MM.1S (cell line): ENCODE measurements around the gene SLX4IP.

ENCODE experiments used
- DNase-seq: peaks from one replicate; pipeline ENCODE4 v3.0.0-alpha.2; 2015
- H2AFZ ChIP-seq: fragments of 300-600 bp; sonication (generic); 2 replicates; pipeline ENCODE4 v1.6.0; 2016; ENCODE audit warnings: antibody characterized with exemption, low read length
- H3F3A ChIP-seq: fragments of 300-600 bp; sonication (generic); 2 replicates; pipeline ENCODE4 v1.6.1; 2016; ENCODE audit warnings: mild to moderate bottlenecking, antibody characterized with exemption, low read length, moderate library complexity, mixed read lengths; ENCODE audit not compliant: insufficient read depth
- H3K27ac ChIP-seq: fragments of 300-600 bp; sonication (generic); 2 replicates; pipeline ENCODE4 v1.5.1; 2016; ENCODE audit warnings: mild to moderate bottlenecking, low read length
- H3K27me3 ChIP-seq: fragments of 300-600 bp; sonication (generic); replicated peaks from 2 replicates; pipeline ENCODE4 v1.6.0; 2016; ENCODE audit warnings: low read length; ENCODE audit not compliant: insufficient read depth
- H3K36me3 ChIP-seq: fragments of 300-600 bp; sonication (generic); replicated peaks from 2 replicates; pipeline ENCODE4 v1.6.1; 2016; ENCODE audit warnings: mild to moderate bottlenecking, low read length, mixed read lengths; ENCODE audit not compliant: insufficient read depth
- H3K4me1 ChIP-seq: fragments of 300-600 bp; sonication (generic); 2 replicates; pipeline ENCODE4 v1.6.1; 2016; ENCODE audit warnings: low read length, mixed read lengths
- H3K4me2 ChIP-seq: fragments of 300-600 bp; sonication (generic); 2 replicates; pipeline ENCODE4 v1.6.0; 2016; ENCODE audit warnings: low read depth, low read length
- H3K4me3 ChIP-seq: fragments of 300-600 bp; sonication (generic); 2 replicates; pipeline ENCODE4 v1.5.1; 2016; ENCODE audit warnings: low read length, mixed read lengths
- H3K79me2 ChIP-seq: fragments of 300-600 bp; sonication (generic); 2 replicates; pipeline ENCODE4 v1.6.1; 2016; ENCODE audit warnings: mixed run types, low read length, mixed read lengths
- H3K9ac ChIP-seq: fragments of 300-600 bp; sonication (generic); 2 replicates; pipeline ENCODE4 v1.6.1; 2016; ENCODE audit warnings: low read length, mixed read lengths
- H3K9me2 ChIP-seq: fragments of 300-600 bp; sonication (generic); replicated peaks from 2 replicates; pipeline ENCODE4 v1.6.1; 2016; ENCODE audit warnings: mild to moderate bottlenecking, low read length, mixed read lengths; ENCODE audit not compliant: insufficient read depth
- H3K9me3 ChIP-seq: fragments of 300-600 bp; sonication (generic); replicated peaks from 2 replicates; pipeline ENCODE4 v1.6.1; 2016; ENCODE audit warnings: mild to moderate bottlenecking, low read length, mixed read lengths; ENCODE audit not compliant: insufficient read depth
- H4K20me1 ChIP-seq: fragments of 300-600 bp; sonication (generic); 2 replicates; pipeline ENCODE4 v1.6.1; 2016; ENCODE audit warnings: mild to moderate bottlenecking, low read length, moderate library complexity, mixed read lengths; ENCODE audit not compliant: insufficient read depth
- CTCF ChIP-seq: fragments of 300-600 bp; sonication (generic); IDR thresholded peaks from 2 replicates; pipeline ENCODE4 v1.5.1; 2016; ENCODE audit warnings: antibody characterized with exemption, low read length, mixed read lengths
- EZH2 ChIP-seq: fragments of 300-600 bp; sonication (generic); optimal IDR thresholded peaks from 2 replicates; pipeline ENCODE3; 2017; ENCODE audit warnings: low read depth, mild to moderate bottlenecking, antibody characterized with exemption, low read length, mixed read lengths
- EZH2phosphoT487 ChIP-seq: fragments of 300-600 bp; sonication (generic); IDR thresholded peaks from 2 replicates; pipeline ENCODE4 v1.6.1; 2018; ENCODE audit warnings: antibody characterized with exemption, low read length

The SLX4IP gene

DNA sequence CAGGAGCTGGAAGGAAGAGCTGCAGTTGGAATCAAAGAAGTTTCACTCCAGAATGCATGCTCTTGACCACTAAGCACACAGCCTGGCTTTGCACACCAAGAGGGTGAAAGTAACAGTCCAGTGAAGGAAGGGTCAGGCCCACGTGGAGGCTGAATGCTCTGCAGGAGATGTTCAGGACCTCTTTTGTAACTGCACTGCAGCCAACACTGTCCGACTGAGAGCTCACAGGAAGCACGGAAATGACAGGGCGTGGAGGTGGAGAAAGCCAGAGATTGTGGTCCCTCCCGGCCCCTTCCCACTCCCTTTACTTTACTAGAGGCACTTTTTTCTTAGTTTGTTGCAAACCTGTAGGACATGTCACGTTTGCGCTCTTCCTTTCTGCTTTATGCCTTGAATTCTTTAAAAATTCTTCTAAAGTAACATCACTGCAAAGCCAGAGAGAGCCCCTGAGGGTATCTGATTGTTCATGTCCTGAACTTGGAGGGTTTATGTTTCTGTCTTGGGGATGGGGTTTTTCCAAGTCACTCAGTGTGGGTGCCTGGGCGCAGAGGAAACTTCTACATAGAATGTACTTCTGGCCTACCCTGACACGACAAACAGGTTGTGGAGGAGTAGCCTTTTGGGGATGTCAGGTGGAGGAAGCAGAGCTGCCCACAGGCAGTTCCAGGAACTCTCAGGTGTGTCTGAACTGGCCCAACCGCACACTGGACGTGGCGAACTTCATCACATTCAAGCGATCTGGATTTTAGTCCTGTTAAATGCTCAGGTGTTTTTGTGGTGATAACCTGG, 197.8 kb downstream of the SLX4IP start:
- Histone ChIP-seq H4K20me1 (no peaks in the 10 kb centered on the region), H3K79me2 (no peaks in the 10 kb centered on the region), H3K9me3 (no peaks in the 10 kb centered on the region), H3K27ac (no peak overlapping the region), H3K4me3 (no peak overlapping the region), H3K4me2 (no peak overlapping the region), H3K9me2 (no peaks in the 10 kb centered on the region), H2AFZ (no peak overlapping the region), H3K9ac (no peak overlapping the region), H3K27me3 (no peaks in the 10 kb centered on the region), H3K36me3 (no peaks in the 10 kb centered on the region), H3F3A (no peaks in the 10 kb centered on the region), H3K4me1 (no peaks in the 10 kb centered on the region)
- no peak for TF ChIP-seq CTCF
- no peak for TF ChIP-seq EZH2
- TF ChIP-seq EZH2phosphoT487: no peak
- DNase-seq: no peak

GRCh38 chr20:10633718-10634117, 198.6 kb downstream of the SLX4IP start:
- H2AFZ ChIP-seq: no peak overlapping the region
- no peaks in the 10 kb centered on the region for H4K20me1 ChIP-seq
- no peak for DNase-seq
- H3K9me3 ChIP-seq: no peaks in the 10 kb centered on the region
- no peaks in the 10 kb centered on the region for H3F3A ChIP-seq
- H3K36me3 ChIP-seq: no peaks in the 10 kb centered on the region
- H3K27me3 ChIP-seq: no peaks in the 10 kb centered on the region
- H3K9me2 ChIP-seq: no peaks in the 10 kb centered on the region
- TF ChIP-seq CTCF (no peak), EZH2 (no peak), EZH2phosphoT487 (no peak)
- H3K27ac ChIP-seq: no peak overlapping the region
- no peaks in the 10 kb centered on the region for H3K4me1 ChIP-seq
- H3K4me2 ChIP-seq: no peak overlapping the region
- H3K9ac ChIP-seq: no peak overlapping the region
- H3K79me2 ChIP-seq: no peaks in the 10 kb centered on the region
- H3K4me3 ChIP-seq: no peak overlapping the region

DNA sequence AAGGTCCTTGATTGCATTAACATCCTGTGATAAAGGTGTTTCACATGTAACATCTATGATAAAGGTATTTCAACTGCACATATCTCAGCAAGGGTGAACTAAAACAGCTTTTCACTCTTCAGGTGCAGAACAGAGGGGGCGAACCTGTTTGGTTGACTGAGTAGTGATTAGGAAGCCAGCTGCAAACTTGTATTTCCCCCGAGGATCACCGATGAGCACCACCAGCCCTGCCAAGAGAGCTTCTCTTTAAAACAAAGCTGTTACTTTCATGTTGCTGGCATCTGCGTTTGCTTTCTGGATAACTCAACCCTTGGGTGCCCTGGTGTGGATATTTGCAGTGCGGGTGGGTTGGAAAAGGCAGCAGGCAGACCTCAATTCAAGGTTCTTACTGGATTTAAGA, 199.1 kb downstream of the SLX4IP start:
- H3K4me3 ChIP-seq: no peak overlapping the region
- no peak for DNase-seq
- H3K36me3 ChIP-seq: no peaks in the 10 kb centered on the region
- no peak overlapping the region for H3K27ac ChIP-seq
- no peak overlapping the region for H3K4me2 ChIP-seq
- H3K27me3 ChIP-seq: no peaks in the 10 kb centered on the region
- no peaks in the 10 kb centered on the region for H3F3A ChIP-seq
- H3K9ac ChIP-seq: no peak overlapping the region
- no peaks in the 10 kb centered on the region for H4K20me1 ChIP-seq
- H3K9me3 ChIP-seq: no peaks in the 10 kb centered on the region
- TF ChIP-seq EZH2phosphoT487: no peak
- no peak for TF ChIP-seq EZH2
- no peak for TF ChIP-seq CTCF
- H2AFZ ChIP-seq: no peak overlapping the region
- H3K9me2 ChIP-seq: no peaks in the 10 kb centered on the region
- no peaks in the 10 kb centered on the region for H3K4me1 ChIP-seq
- no peaks in the 10 kb centered on the region for H3K79me2 ChIP-seq
